ENCODE data around the gene TP53I13. TPM values are rescaled to one million over a fixed set of nuclear protein-coding genes. Genes with fewer than 3 reads are reported as not detected.
"Not testable (repeated sequence)": the region's sequence is repeated elsewhere in the genome, so short reads cannot be mapped to it uniquely, and the experiment has no call there.

Gene TP53I13, protein sequence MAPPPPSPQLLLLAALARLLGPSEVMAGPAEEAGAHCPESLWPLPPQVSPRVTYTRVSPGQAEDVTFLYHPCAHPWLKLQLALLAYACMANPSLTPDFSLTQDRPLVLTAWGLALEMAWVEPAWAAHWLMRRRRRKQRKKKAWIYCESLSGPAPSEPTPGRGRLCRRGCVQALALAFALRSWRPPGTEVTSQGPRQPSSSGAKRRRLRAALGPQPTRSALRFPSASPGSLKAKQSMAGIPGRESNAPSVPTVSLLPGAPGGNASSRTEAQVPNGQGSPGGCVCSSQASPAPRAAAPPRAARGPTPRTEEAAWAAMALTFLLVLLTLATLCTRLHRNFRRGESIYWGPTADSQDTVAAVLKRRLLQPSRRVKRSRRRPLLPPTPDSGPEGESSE
- total RNA-seq = 26.3 TPM
- polyA plus RNA-seq = 74.7 TPM

DNA sequence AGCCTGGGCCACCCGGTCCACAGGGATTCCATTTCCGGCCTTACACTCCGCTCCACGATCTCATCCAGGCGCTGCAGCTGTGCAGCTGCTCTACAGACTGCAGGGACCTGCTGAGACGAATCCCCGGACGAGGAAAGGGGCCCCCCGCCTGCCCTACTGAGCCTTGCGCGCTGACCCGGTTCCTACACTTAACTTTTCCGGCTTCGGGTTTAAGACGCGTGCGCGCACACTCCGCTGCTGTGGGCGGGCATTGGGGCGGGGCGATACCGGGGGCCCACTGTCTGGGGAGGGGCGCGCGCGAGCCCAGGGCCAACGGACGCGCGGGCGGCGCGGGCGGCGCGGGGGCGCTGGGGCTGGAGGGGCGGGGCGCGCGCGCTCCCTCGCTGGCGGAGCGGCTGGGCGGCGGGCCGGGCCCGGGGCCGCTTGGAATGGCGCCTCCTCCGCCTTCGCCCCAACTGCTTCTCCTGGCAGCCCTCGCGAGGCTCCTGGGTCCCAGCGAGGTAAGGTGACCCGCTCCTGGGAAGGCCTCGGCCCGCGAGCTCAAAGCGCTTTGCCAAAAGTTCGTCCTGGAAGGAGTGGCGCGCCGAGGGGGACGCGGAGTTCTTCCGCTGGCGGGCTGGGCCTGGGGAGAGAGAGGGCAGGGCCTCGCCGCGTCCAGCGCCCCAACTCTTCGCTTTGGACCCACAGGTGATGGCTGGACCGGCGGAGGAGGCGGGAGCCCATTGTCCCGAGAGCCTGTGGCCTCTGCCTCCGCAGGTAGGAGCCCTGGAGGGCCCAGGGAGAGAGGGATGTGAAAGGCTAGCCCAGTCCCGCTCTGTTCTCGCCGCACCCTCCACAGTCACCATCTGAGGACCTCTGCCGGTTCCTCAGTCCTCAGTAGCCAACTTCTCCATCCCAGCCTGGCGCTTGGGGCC, at the start of gene TP53I13:
Gene TP53I13 (plus strand): TSS at position 371 of the 914 bp plus-strand sequence. CDS start 58 bp downstream, at position 429.
- WGBS = 1% methylated on average over 85 of the region's 85 CpGs
- Histone ChIP-seq H3K36me3 (ENCODE audit: insufficient read depth) (no peaks in the 10 kb centered on the region), H3K4me3 (ENCODE audit: low read depth, low read length) (peak within 1 kb of the TSS; percentile 56), H3K27ac (ENCODE audit: low read depth) (peak within 1 kb of the TSS; percentile 77), H3K4me1 (ENCODE audit: insufficient read depth) (no peaks in the 10 kb centered on the region)
- peak; percentile 56 for DNase-seq (ENCODE audit: extremely low spot score)

DNA sequence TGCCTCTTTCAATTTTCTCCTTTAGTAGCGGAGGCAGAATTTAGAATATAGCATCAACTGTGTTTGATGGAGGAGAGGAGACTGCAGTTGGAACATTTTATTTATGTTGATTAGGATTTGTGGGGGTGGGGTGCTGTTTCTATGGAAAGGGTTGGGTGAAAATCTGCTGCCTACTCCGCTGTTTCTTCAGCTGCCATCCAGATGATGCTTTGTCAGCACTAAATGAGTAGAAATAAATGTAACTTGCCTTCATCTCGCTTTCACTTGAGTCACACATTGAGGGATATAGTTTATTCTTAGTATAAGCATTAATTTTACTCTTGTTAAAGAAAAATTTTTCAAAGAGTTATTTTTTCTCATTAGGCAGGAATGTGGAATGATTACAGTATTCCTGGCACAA, 43.8 kb upstream of the TP53I13 start:
- DNase-seq (ENCODE audit: extremely low spot score) = no peak
- H3K4me3 ChIP-seq (ENCODE audit: low read depth, low read length) = no peak overlapping the region
- H3K4me1 ChIP-seq (ENCODE audit: insufficient read depth) = no peaks in the 10 kb centered on the region
- H3K36me3 ChIP-seq (ENCODE audit: insufficient read depth) = peaks cover 3% of the 10 kb centered on the region
- H3K27ac ChIP-seq (ENCODE audit: low read depth) = no peak overlapping the region
- WGBS = 96% methylated on average over 3 of the region's 3 CpGs

DNA sequence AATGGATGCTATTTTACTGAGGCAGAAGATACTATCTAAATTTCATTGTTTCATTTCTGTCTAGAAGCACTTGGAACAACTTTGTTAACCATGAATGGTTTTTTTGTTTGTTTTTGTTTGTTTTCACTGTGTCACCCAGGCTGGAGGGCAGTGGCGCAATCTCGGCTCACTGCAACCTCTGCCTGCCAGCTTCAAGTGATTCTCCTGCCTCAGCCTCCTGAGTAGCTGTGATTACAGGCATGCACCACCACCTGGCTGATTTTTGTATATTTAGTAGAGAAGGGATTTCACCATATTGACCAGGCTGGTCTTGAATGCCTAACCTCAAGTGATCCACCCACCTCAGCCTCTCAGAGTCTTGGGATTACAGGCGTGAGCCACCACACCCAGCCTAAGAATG, 42.2 kb upstream of the TP53I13 start:
- DNase-seq (ENCODE audit: extremely low spot score) = no peak
- H3K36me3 ChIP-seq (ENCODE audit: insufficient read depth) = peaks cover 6% of the 10 kb centered on the region
- H3K27ac ChIP-seq (ENCODE audit: low read depth) = no peak overlapping the region
- 92% methylated on average over 3 of the region's 3 CpGs for WGBS
- H3K4me3 ChIP-seq (ENCODE audit: low read depth, low read length) = no peak overlapping the region
- H3K4me1 ChIP-seq (ENCODE audit: insufficient read depth) = no peaks in the 10 kb centered on the region

DNA sequence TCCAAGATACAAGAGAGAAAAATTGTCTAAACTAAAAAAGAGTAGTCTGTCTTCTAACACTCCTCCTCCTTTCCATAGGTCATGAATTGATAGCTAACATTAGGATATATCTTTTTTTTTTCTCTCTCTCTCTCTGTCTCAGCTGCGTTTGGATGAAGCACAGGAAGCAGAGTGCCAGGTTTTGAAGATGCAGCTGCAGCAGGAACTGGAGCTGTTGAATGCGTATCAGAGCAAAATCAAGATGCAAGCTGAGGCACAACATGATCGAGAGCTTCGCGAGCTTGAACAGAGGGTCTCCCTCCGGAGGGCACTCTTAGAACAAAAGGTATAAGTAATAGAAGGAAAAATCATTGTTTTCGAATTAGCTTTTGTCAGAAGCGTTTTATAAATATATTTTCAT, 34.5 kb upstream of the TP53I13 start:
- DNase-seq (ENCODE audit: extremely low spot score) = no peak
- H3K27ac ChIP-seq (ENCODE audit: low read depth) = no peak overlapping the region
- H3K4me1 ChIP-seq (ENCODE audit: insufficient read depth) = no peaks in the 10 kb centered on the region
- 89% methylated on average over 8 of the region's 8 CpGs for WGBS
- H3K36me3 ChIP-seq (ENCODE audit: insufficient read depth) = peaks cover 5% of the 10 kb centered on the region
- H3K4me3 ChIP-seq (ENCODE audit: low read depth, low read length) = no peak overlapping the region

DNA sequence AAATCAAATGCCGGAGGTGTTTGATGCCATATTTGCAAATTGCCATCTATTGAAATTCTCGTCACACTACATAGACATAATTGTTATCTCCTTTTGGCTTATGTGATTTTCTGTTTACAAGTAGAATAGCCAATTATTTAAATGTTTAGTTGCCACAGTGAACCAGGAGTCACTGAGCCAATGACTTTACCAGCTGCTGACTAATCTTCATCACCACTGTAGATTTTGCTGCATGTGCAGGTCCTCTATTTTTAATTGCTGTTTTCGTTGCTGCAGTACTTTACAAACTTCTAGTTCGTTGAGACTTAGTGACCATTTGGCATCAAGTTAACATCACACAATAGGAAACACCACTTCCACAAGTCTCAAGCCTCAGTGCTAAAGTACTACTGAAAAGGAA, 24.4 kb upstream of the TP53I13 start:
- no peak for DNase-seq (ENCODE audit: extremely low spot score)
- Histone ChIP-seq H3K4me1 (ENCODE audit: insufficient read depth) (no peaks in the 10 kb centered on the region), H3K36me3 (ENCODE audit: insufficient read depth) (peaks cover 4% of the 10 kb centered on the region), H3K27ac (ENCODE audit: low read depth) (no peak overlapping the region), H3K4me3 (ENCODE audit: low read depth, low read length) (no peak overlapping the region)
- WGBS = 85% methylated on average over 4 of the region's 4 CpGs

DNA sequence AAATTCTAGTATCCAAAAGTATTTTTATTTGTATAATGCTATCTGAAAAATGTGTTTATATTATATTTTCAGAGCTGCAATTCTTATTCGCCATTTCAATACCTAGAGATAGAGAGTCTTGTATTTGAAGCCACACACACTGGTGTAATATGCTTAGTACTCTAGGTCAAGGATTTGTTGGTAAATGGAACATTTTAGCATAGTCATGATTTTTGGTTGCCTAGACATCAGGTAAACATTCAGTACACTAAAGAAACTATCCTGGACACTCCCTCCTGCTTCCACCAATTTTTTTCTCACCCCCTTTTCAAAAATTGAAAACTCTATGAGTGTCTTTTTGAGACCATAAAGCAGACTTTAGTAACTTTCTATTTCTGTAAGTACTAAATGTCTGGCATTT, 22.4 kb upstream of the TP53I13 start:
- DNase-seq (ENCODE audit: extremely low spot score) = no peak
- H3K36me3 ChIP-seq (ENCODE audit: insufficient read depth) = peaks cover 4% of the 10 kb centered on the region
- no peak overlapping the region for H3K27ac ChIP-seq (ENCODE audit: low read depth)
- no peak overlapping the region for H3K4me3 ChIP-seq (ENCODE audit: low read depth, low read length)
- 66% methylated on average over 1 of the region's 1 CpG for WGBS
- H3K4me1 ChIP-seq (ENCODE audit: insufficient read depth) = no peaks in the 10 kb centered on the region

DNA sequence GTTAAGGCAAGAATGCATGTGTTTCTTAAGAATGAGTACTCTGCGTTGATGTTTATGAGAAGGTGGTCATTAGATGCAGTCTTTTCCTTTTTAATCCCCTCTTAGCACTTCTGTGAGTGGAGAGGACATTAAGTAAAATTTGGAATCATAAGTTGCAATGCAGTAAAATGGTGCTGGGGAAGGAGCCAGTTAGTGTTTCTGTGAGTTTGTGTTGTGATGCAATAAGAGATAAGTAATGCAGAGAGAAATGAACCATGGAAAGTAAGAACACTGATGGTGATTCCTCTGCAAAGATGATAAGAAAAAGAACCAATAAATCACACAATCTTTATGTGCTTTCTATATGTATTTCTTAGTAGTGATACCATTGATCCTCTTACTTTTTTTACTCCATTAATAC, 21.7 kb upstream of the TP53I13 start:
- no peak overlapping the region for H3K4me3 ChIP-seq (ENCODE audit: low read depth, low read length)
- peaks cover 4% of the 10 kb centered on the region for H3K36me3 ChIP-seq (ENCODE audit: insufficient read depth)
- no peak for DNase-seq (ENCODE audit: extremely low spot score)
- H3K4me1 ChIP-seq (ENCODE audit: insufficient read depth) = no peaks in the 10 kb centered on the region
- 83% methylated on average over 1 of the region's 1 CpG for WGBS
- H3K27ac ChIP-seq (ENCODE audit: low read depth) = no peak overlapping the region

DNA sequence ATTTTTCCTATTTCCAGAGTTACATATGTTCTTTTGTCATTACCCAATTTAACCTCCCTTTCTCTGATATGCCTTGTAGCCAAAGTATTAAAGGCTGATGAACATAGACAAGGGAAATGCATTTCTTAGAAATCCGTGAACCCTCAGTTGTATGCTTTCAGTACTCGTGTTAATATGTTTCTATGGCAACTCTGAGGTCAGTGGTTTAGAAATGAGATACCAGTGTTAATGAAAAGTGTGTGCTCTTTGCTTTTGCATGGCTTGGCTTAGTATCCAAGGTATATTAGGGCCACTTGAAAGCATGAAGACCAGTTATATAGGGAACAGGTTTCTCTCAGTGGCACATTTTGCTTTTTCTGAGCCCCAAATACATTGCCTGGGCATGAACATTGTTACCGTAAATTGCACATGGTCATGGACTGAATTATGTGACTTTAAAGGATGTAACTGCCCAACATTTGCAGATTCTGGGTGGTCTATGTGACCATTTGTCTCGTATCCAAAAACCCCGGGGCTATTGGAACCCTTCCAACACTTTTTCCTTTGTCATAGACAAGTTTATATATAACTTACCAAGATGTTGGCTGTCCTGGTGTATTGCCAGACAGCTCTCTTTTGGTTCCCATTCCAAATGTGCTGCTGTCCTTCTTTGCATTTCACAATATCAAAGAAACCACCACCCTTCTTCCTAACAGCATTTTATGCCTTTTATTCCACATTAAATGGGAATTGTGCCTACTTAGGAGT, 19.2 kb upstream of the TP53I13 start:
- WGBS = 30% methylated on average over 5 of the region's 5 CpGs
- no peak overlapping the region for H3K27ac ChIP-seq (ENCODE audit: low read depth)
- no peaks in the 10 kb centered on the region for H3K4me1 ChIP-seq (ENCODE audit: insufficient read depth)
- no peaks in the 10 kb centered on the region for H3K36me3 ChIP-seq (ENCODE audit: insufficient read depth)
- H3K4me3 ChIP-seq (ENCODE audit: low read depth, low read length) = no peak overlapping the region
- no peak for DNase-seq (ENCODE audit: extremely low spot score)

DNA sequence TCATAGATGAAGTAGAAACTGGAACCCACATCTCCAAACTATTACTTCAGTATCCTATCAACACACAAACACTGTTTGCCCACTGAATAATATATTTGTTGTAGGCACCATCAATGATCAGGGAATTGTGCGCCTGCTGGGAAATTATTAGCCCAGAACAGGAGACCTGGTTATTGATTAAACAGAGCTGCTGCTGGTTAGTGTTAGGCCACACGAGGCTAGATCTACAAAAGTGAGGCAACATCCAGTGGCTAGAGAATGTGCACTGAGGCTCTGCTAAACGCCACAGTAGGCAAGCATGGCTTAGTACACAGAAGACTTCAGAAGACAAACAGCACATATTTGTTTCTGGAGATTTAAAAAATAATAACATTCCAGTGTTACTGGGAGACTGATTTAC, 12.7 kb upstream of the TP53I13 start:
- no peaks in the 10 kb centered on the region for H3K36me3 ChIP-seq (ENCODE audit: insufficient read depth)
- H3K27ac ChIP-seq (ENCODE audit: low read depth) = no peak overlapping the region
- H3K4me3 ChIP-seq (ENCODE audit: low read depth, low read length) = no peak overlapping the region
- H3K4me1 ChIP-seq (ENCODE audit: insufficient read depth) = no peaks in the 10 kb centered on the region
- 77% methylated on average over 3 of the region's 3 CpGs for WGBS
- DNase-seq (ENCODE audit: extremely low spot score) = no peak

DNA sequence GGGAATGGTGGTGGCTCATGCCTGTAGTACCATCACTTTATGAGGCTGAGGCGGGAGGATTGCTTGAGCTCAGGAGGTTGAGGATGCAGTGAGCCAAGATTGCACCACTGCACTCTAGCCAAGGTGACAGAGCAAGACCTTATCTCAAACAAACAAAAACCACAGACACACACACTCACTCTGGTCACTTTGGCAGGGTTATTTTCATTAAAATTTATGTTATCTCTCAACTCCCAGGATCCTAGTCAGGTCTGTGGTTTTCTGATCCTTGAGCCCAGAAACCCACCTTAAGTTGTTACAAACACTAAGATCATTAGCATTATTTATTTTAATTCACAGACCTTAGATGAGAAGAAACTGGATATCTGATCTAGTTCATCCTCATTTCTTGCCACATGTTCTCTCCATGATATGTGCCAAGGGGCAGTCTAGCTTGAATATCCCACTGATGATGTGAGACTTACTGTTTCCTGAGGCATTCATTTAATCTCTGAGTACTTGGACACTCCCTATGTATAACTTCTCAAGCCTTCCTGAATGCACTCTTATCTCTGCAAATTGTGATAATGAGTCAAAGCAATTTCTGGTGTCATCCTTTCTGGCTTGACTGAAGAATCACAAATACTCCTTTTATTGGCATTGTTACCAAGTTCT, 11.3 kb upstream of the TP53I13 start:
- H3K36me3 ChIP-seq (ENCODE audit: insufficient read depth) = no peaks in the 10 kb centered on the region
- no peak overlapping the region for H3K27ac ChIP-seq (ENCODE audit: low read depth)
- H3K4me3 ChIP-seq (ENCODE audit: low read depth, low read length) = no peak overlapping the region
- WGBS = 75% methylated on average over 1 of the region's 1 CpG
- no peaks in the 10 kb centered on the region for H3K4me1 ChIP-seq (ENCODE audit: insufficient read depth)
- DNase-seq (ENCODE audit: extremely low spot score) = no peak

DNA sequence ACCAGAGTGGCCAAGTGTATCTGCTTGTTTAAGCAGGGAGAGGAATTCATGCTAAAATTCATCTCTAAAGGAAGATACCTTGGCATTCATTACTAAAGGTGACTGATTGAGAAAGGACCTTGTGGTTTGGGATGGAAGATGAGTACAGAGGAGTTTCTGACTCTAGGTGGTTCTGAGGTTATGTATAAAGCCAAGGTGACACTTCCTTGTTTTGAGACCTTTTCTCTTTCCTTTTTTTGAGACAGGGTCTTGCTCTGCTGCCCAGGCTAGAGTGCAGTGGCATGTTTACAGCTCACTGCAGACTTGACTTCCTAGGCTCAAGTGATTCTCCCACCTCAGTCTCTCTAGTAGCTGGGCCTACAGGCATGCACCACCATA, 10.8 kb upstream of the TP53I13 start:
- Histone ChIP-seq H3K27ac (ENCODE audit: low read depth) (no peak overlapping the region), H3K4me3 (ENCODE audit: low read depth, low read length) (no peak overlapping the region), H3K36me3 (ENCODE audit: insufficient read depth) (no peaks in the 10 kb centered on the region), H3K4me1 (ENCODE audit: insufficient read depth) (no peaks in the 10 kb centered on the region)
- no peak for DNase-seq (ENCODE audit: extremely low spot score)

DNA sequence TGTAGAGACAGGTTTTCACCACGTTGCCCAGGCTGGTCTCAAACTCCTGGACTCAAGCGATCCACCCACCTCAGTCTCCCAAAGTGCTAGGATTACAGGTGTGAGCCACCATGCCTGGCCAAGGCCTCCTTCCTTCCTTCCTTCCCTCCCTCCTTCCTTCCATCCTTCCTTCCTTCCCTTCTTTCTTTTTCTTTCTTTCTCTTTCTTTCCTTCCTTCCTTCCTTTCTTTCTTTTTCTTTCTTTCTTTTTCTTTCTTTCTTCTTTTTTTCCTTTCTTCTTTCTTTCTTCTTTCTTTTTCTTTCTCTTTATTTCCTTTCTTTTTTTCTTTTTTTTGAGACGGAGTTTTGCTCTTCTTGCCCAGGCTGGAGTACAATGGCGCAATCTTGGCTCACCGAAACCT, 10.4 kb upstream of the TP53I13 start:
- H3K4me1 ChIP-seq (ENCODE audit: insufficient read depth); H3K36me3 ChIP-seq (ENCODE audit: insufficient read depth); H3K27ac ChIP-seq (ENCODE audit: low read depth); DNase-seq (ENCODE audit: extremely low spot score); H3K4me3 ChIP-seq (ENCODE audit: low read depth, low read length): not testable (repeated sequence)
- 93% methylated on average over 5 of the region's 5 CpGs for WGBS

DNA sequence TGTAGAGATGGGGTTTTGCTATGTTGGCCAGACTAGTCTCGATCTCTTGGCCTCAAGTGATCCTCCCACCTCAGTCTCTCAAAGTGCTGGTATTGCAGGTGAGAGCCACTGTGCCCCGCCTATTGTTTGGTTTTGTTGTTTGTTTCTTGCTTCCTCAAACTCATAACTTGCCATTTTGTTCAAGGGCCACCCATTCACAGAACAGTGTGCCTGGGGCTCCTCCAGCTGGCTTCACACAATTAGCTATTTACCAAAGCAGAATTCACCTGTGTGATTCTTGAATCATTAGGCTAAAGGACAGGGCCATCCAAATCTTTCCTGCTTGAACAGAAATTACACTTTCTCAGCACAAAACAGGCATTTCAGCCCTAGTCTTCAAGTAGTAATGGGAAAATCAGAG, 8.9 kb upstream of the TP53I13 start:
- DNase-seq (ENCODE audit: extremely low spot score) = no peak

More for the DNA sequence above, 8.9 kb upstream of the TP53I13 start:
- Histone ChIP-seq H3K4me3 (ENCODE audit: low read depth, low read length) (no peak overlapping the region), H3K36me3 (ENCODE audit: insufficient read depth) (no peaks in the 10 kb centered on the region), H3K4me1 (ENCODE audit: insufficient read depth) (no peaks in the 10 kb centered on the region), H3K27ac (ENCODE audit: low read depth) (no peak overlapping the region)
- 98% methylated on average over 2 of the region's 2 CpGs for WGBS
